Testis (tissue), 2 donors: ENCODE measurements around the gene CLIC4.

Experiments used
- CTCF ChIP-seq, 3 experiments: fragments of 450-650 bp in 2 of 3; fragments of 200-600 bp in 1 of 3; sonication (generic) in 1 of 3; IDR thresholded peaks; one replicate each; pipeline ENCODE4 v1.5.1; 2016 to 2019; ENCODE audit warnings: antibody characterized with exemption in 3 of 3, mild to moderate bottlenecking in 2 of 3, moderate library complexity in 1 of 3
- POLR2A ChIP-seq: fragments of 450-650 bp; IDR thresholded peaks from one replicate; pipeline ENCODE4 v1.6.1; 2017; ENCODE audit warnings: antibody characterized with exemption, mild to moderate bottlenecking, moderate library complexity

GRCh38 chr1:24872061-24872850, 127.0 kb downstream of the CLIC4 start:
- no peak for TF ChIP-seq CTCF (IDR thresholded peaks at IDR 0.05)
- no peak for TF ChIP-seq POLR2A
